ENCODE data around the gene ZFYVE16. TPM values are rescaled to one million over a fixed set of nuclear protein-coding genes. Genes with fewer than 3 reads are reported as not detected.
A peak's percentile ranks its signal among the peaks of the same experiment; 100 is the strongest.
"Not testable (repeated sequence)": the region's sequence is repeated elsewhere in the genome, so short reads cannot be mapped to it uniquely, and the experiment has no call there.

ZFYVE16 gene
- total RNA-seq, 2 donors from 2014 or later: 22.3 to 26.5 TPM

DNA sequence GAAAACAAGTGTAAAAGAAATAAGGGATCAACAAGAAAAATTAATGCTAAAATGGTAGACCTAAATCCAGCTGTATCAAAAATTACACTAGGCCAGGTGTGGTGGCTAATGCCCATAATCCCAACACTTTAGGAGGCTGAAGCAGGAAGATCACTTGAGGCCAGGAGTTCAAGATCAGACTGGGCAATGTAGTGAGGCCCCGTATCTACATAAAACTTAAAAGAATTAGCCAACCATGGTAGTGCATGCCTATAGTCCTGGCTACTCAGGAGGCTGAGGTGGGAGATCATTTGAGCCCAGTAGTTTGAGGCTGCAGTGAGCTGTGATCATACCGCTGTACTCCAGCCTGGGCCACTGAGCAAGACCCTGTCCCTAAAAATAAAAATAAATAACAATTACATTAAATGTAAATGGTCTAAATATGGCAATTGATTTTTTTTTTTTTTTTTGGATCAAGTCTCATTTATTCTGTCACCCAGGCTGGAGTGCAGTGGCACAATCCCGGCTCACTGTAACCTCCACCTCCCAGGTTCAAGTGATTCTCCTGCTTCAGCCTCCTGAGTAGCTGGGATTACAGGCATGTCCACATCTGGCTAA lies 75.9 kb downstream of the ZFYVE16 start:
- H3K36me3 ChIP-seq: no peaks in the 10 kb centered on the region
- H3K4me1 ChIP-seq: no peaks in the 10 kb centered on the region
- DNase-seq: no peak
- intact Hi-C loops (cut with DNase I): loop anchor here (5.0 kb wide), 2 partner anchors 174 to 189 kb away; no protein-coding TSS in a partner anchor
- no peak for TF ChIP-seq CTCF (IDR thresholded peaks at IDR 0.05)
- H3K4me3 ChIP-seq: no peak overlapping the region
- H3K27me3 ChIP-seq: no peaks in the 10 kb centered on the region
- H3K9me3 ChIP-seq: no peaks in the 10 kb centered on the region
- H3K27ac ChIP-seq: no peak overlapping the region
- H3K9ac ChIP-seq (ENCODE audit: low read depth in 2 of 2, low read length in 2 of 2): no peak overlapping the region

DNA sequence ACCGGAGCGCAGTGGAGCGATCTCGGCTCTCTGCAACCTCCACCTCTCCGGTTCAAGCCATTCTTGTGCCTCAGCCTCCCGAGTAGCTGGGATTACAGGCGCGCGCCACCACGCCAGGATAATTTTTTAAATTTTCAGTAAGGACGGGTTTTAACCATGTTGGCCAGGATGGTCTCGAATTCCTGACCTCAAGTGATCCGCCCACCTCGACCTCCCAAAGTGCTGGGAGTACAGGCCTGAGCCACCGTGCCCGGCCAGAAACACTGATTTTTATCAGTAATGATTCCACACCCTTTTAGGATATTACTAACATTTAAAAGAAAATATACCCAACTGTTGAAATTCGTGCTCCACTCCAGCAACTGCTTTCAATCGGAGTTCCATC lies 79.6 kb downstream of the ZFYVE16 start:
- DNase-seq: no peak
- intact Hi-C loops (cut with DNase I): no loop called here
- no peak for TF ChIP-seq CTCF (IDR thresholded peaks at IDR 0.05)

GRCh38 chr5:80487829-80488721 lies 80.2 kb downstream of the ZFYVE16 start, which contains the start of gene FAM151B:
TSS of gene FAM151B (plus strand) at chr5:80488100. CDS start at chr5:80488124, 24 bp downstream.
- DNase-seq: peak; percentile 90
- Histone ChIP-seq H3K27ac (peak within 1 kb of the TSS; percentile 56), H3K9ac (ENCODE audit: low read depth in 2 of 2, low read length in 2 of 2) (peak within 1 kb of the TSS; percentile 60 to 90), H3K9me3 (no peaks in the 10 kb centered on the region), H3K4me1 (no peaks in the 10 kb centered on the region), H3K36me3 (no peaks in the 10 kb centered on the region), H3K4me3 (peak within 1 kb of the TSS; percentile 57), H3K27me3 (no peaks in the 10 kb centered on the region)
- TF ChIP-seq CTCF (IDR thresholded peaks at IDR 0.05): no peak
- intact Hi-C loops (cut with DNase I): no loop called here

More for the DNA sequence above, 79.6 kb downstream of the ZFYVE16 start:
- peak overlapping the region; percentile 56 for H3K27ac ChIP-seq
- H3K27me3 ChIP-seq: no peaks in the 10 kb centered on the region
- peak overlapping the region; percentile 57 for H3K4me3 ChIP-seq
- H3K9ac ChIP-seq (ENCODE audit: low read depth in 2 of 2, low read length in 2 of 2): peak overlapping the region; percentile 53 to 90
- H3K4me1 ChIP-seq: no peaks in the 10 kb centered on the region
- no peaks in the 10 kb centered on the region for H3K36me3 ChIP-seq
- H3K9me3 ChIP-seq: no peaks in the 10 kb centered on the region

GRCh38 chr5:80491296-80491695 lies 83.4 kb downstream of the ZFYVE16 start:
- H3K9me3 ChIP-seq: no peaks in the 10 kb centered on the region
- no peaks in the 10 kb centered on the region for H3K4me1 ChIP-seq
- intact Hi-C loops (cut with DNase I): no loop called here
- TF ChIP-seq CTCF (IDR thresholded peaks at IDR 0.05): no peak
- H3K4me3 ChIP-seq: no peak overlapping the region
- H3K27ac ChIP-seq: no peak overlapping the region
- no peaks in the 10 kb centered on the region for H3K36me3 ChIP-seq
- H3K27me3 ChIP-seq: no peaks in the 10 kb centered on the region
- H3K9ac ChIP-seq (ENCODE audit: low read depth in 2 of 2, low read length in 2 of 2): no peak overlapping the region
- no peak for DNase-seq

DNA sequence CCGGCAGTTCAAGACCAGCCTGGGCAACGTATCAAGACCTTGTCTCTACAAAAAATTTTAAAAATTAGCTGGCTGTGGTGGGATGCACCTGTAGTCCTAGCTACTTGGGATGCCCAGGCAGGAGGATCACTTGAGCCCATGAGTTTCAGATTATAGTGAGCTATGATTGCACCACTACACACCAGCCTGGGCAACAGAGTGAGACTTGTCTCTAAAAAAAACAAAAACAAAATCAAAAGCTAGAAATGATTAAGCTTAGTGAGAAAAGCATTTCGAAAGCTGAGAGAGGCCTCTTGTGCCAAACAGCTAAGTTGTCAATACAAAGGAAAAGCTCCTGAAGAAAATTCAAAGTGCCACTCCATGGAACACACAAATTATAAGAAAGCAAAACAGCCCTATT lies 84.9 kb downstream of the ZFYVE16 start:
- intact Hi-C loops (cut with DNase I): no loop called here
- Histone ChIP-seq H3K9me3 (no peaks in the 10 kb centered on the region), H3K36me3 (no peaks in the 10 kb centered on the region), H3K4me1 (no peaks in the 10 kb centered on the region), H3K27ac (no peak overlapping the region), H3K9ac (ENCODE audit: low read depth in 2 of 2, low read length in 2 of 2) (no peak overlapping the region), H3K4me3 (no peak overlapping the region), H3K27me3 (no peaks in the 10 kb centered on the region)
- no peak for DNase-seq
- TF ChIP-seq CTCF (IDR thresholded peaks at IDR 0.05): no peak

- H3K36me3 ChIP-seq; H3K9me3 ChIP-seq; H3K4me1 ChIP-seq; H3K27me3 ChIP-seq; intact Hi-C loops (cut with DNase I); H3K4me3 ChIP-seq; H3K9ac ChIP-seq (ENCODE audit: low read depth in 2 of 2, low read length in 2 of 2); DNase-seq; H3K27ac ChIP-seq: not testable (repeated sequence)
Measured at GRCh38 chr5:80493443-80493842, 85.6 kb downstream of the ZFYVE16 start.
